NCI-H1436 (cell line): Measurements from ENCODE around the gene PIGQ.

Experiments
- DNase-seq: peaks from one replicate; lab custom pipeline; 2025; lab: John Stamatoyannopoulos, UW

Gene PIGQ

GRCh38 chr16:628321-629061, 58.7 kb downstream of the PIGQ start:
- no peak for DNase-seq

GRCh38 chr16:629185-629832, 59.5 kb downstream of the PIGQ start:
- DNase-seq = no peak

GRCh38 chr16:629833-630248, 60.1 kb downstream of the PIGQ start:
- no peak for DNase-seq

GRCh38 chr16:630249-630814, 60.6 kb downstream of the PIGQ start:
- DNase-seq = no peak

- no peak for DNase-seq
These were observed 61.1 kb downstream of the PIGQ start, which contains the start of gene WFIKKN1 for GRCh38 chr16:630815-631405. TSS of gene WFIKKN1 (plus strand) at chr16:630985. CDS start at chr16:631254, 269 bp downstream.

- DNase-seq = no peak
These were observed 62.1 kb downstream of the PIGQ start for GRCh38 chr16:631808-632358.

- DNase-seq = no peak
These were observed 62.9 kb downstream of the PIGQ start for GRCh38 chr16:632486-633335.

GRCh38 chr16:633336-634050, 63.7 kb downstream of the PIGQ start:
- no peak for DNase-seq
